Measurements from ENCODE around the gene TAS2R60.

- TF ChIP-seq CTCF (IDR thresholded peaks at IDR 0.05) (no peak), POLR2A (IDR thresholded peaks at IDR 0.05) (no peak)
Measured at GRCh38 chr7:143436325-143436946, 6.8 kb upstream of the TAS2R60 start.

Measured in lower leg skin (tissue), 3 donors.